KBM-7 (cell line): Measurements from ENCODE around the gene FAM210A.
A peak's percentile ranks its signal among the peaks of the same experiment; 100 is the strongest.

ENCODE experiments used
- DNase-seq: peaks from one replicate; pipeline ENCODE4 v3.0.0-alpha.2; 2015
- in situ Hi-C: fragments of 300-500 bp; cut with MboI; formaldehyde crosslinking; loops from 2 replicates; pipeline ENCODE4 v1.14.3; 2020; ENCODE audit warnings: low sequenced_read_pairs, low pct_unique_long_range_greater_than_20kb, mixed read lengths

FAM210A gene

GRCh38 chr18:13625843-13626543, 100.4 kb downstream of the FAM210A start:
- in situ Hi-C loops, result no loop called here
- DNase-seq, result no peak

- in situ Hi-C loops, result no loop called here
- DNase-seq, result no peak
Measured at GRCh38 chr18:13625355-13625754, 101.0 kb downstream of the FAM210A start.

- in situ Hi-C loops, result no loop called here
Measured at GRCh38 chr18:13624563-13625237, 101.7 kb downstream of the FAM210A start.

GRCh38 chr18:13623871-13624270, 102.5 kb downstream of the FAM210A start:
- no peak for DNase-seq
- in situ Hi-C loops, result no loop called here

More at GRCh38 chr18:13624563-13625237, 101.7 kb downstream of the FAM210A start:
- no peak for DNase-seq

- peak; percentile 24 for DNase-seq
- in situ Hi-C loops, result no loop called here
Measured at GRCh38 chr18:13623348-13623747, 103.0 kb downstream of the FAM210A start.

- in situ Hi-C loops, result no loop called here
- no peak for DNase-seq
Measured at GRCh38 chr18:13622751-13623150, 103.6 kb downstream of the FAM210A start.

GRCh38 chr18:13621886-13622619, 104.3 kb downstream of the FAM210A start:
- no peak for DNase-seq
- in situ Hi-C loops, result no loop called here

- no peak for DNase-seq
- in situ Hi-C loops, result no loop called here
Measured at GRCh38 chr18:13621446-13621849, 104.9 kb downstream of the FAM210A start.

GRCh38 chr18:13620818-13621445, 105.4 kb downstream of the FAM210A start:
- in situ Hi-C loops, result no loop called here
- DNase-seq, result no peak

GRCh38 chr18:13620206-13620672, 106.1 kb downstream of the FAM210A start:
- DNase-seq, result no peak
- in situ Hi-C loops, result no loop called here

GRCh38 chr18:13619505-13620205, 106.7 kb downstream of the FAM210A start:
- in situ Hi-C loops, result no loop called here

GRCh38 chr18:13618760-13619438, 107.5 kb downstream of the FAM210A start:
- in situ Hi-C loops, result no loop called here
- DNase-seq, result no peak

More at GRCh38 chr18:13619505-13620205, 106.7 kb downstream of the FAM210A start:
- no peak for DNase-seq

GRCh38 chr18:13617826-13618515, 108.4 kb downstream of the FAM210A start:
- in situ Hi-C loops, result no loop called here
- no peak for DNase-seq

- no peak for DNase-seq
Measured at GRCh38 chr18:13616525-13617035, 109.8 kb downstream of the FAM210A start.

GRCh38 chr18:13616041-13616440, 110.3 kb downstream of the FAM210A start:
- no peak for DNase-seq
- in situ Hi-C loops, result no loop called here

More at GRCh38 chr18:13616525-13617035, 109.8 kb downstream of the FAM210A start:
- in situ Hi-C loops, result no loop called here

- in situ Hi-C loops, result no loop called here
- no peak for DNase-seq
Measured at GRCh38 chr18:13615432-13615861, 110.9 kb downstream of the FAM210A start.

- peak; percentile 76 for DNase-seq
Measured at GRCh38 chr18:13614641-13615288, 111.6 kb downstream of the FAM210A start.

More at GRCh38 chr18:13614641-13615288, 111.6 kb downstream of the FAM210A start:
- in situ Hi-C loops, result no loop called here
